DMS153 (cell line): Measurements from ENCODE around the gene CXXC1.
A peak's percentile ranks its signal among the peaks of the same experiment; 100 is the strongest.
"Not testable (repeated sequence)": the region's sequence is repeated elsewhere in the genome, so short reads cannot be mapped to it uniquely, and the experiment has no call there.

Experiments
- DNase-seq: peaks from one replicate; lab custom pipeline; 2025; lab: John Stamatoyannopoulos, UW

CXXC1 gene

GRCh38 chr18:50287441-50288347 lies at the start of gene CXXC1:
CXXC1 (minus strand) TSS chr18:50287692; CDS start chr18:50287589, 103 bp downstream.
- DNase-seq = peak; percentile 99

- DNase-seq = no peak
Measured at GRCh38 chr18:50334546-50335152, 47.2 kb upstream of the CXXC1 start.

GRCh38 chr18:50331691-50332090 lies 44.2 kb upstream of the CXXC1 start:
- no peak for DNase-seq

- no peak for DNase-seq
Measured at GRCh38 chr18:50330176-50330575, 42.7 kb upstream of the CXXC1 start.

- DNase-seq = no peak
Measured at GRCh38 chr18:50327983-50328382, 40.5 kb upstream of the CXXC1 start.

GRCh38 chr18:50320719-50321118 lies 33.2 kb upstream of the CXXC1 start:
- no peak for DNase-seq

GRCh38 chr18:50315100-50315871 lies 27.8 kb upstream of the CXXC1 start:
- no peak for DNase-seq

GRCh38 chr18:50313873-50314460 lies 26.5 kb upstream of the CXXC1 start:
- no peak for DNase-seq

- DNase-seq = no peak
Measured at GRCh38 chr18:50313031-50313607, 25.6 kb upstream of the CXXC1 start.

GRCh38 chr18:50312296-50313030 lies 25.0 kb upstream of the CXXC1 start:
- DNase-seq = no peak

- no peak for DNase-seq
Measured at GRCh38 chr18:50311650-50312049, 24.2 kb upstream of the CXXC1 start.

- DNase-seq = no peak
Measured at GRCh38 chr18:50310080-50310479, 22.6 kb upstream of the CXXC1 start.

GRCh38 chr18:50308851-50309250 lies 21.4 kb upstream of the CXXC1 start:
- DNase-seq = not testable (repeated sequence)

- DNase-seq = peak; percentile 75
Measured at GRCh38 chr18:50307738-50308470, 20.4 kb upstream of the CXXC1 start.

- no peak for DNase-seq
Measured at GRCh38 chr18:50307400-50307737, 19.9 kb upstream of the CXXC1 start.

- no peak for DNase-seq
Measured at GRCh38 chr18:50306944-50307343, 19.5 kb upstream of the CXXC1 start.

- no peak for DNase-seq
Measured at GRCh38 chr18:50301074-50301473, 13.6 kb upstream of the CXXC1 start.

GRCh38 chr18:50299626-50300388 lies 12.3 kb upstream of the CXXC1 start:
- DNase-seq = no peak

GRCh38 chr18:50298443-50299284 lies 11.2 kb upstream of the CXXC1 start:
- no peak for DNase-seq
